Peyer's patch (tissue), 4 donors: ENCODE measurements around the gene DNHD1.

Experiments
- POLR2A ChIP-seq, 2 donors: fragments of 450-650 bp; IDR thresholded peaks; one replicate each; pipeline ENCODE4 v1.5.1; 2017; ENCODE audit warnings: antibody characterized with exemption in 2 of 2, mild to moderate bottlenecking in 2 of 2, moderate library complexity in 2 of 2
- TF ChIP-seq, protein P1 (sequence below), 6 experiments: fragments of 450-650 bp in 4 of 6; fragments of 200-600 bp in 2 of 6; sonication (generic) in 1 of 6; IDR thresholded peaks; one replicate each; pipeline ENCODE4 v1.5.1; 2017 to 2019; ENCODE audit warnings: antibody characterized with exemption in 6 of 6, mild to moderate bottlenecking in 3 of 6, moderate library complexity in 1 of 6

DNA sequence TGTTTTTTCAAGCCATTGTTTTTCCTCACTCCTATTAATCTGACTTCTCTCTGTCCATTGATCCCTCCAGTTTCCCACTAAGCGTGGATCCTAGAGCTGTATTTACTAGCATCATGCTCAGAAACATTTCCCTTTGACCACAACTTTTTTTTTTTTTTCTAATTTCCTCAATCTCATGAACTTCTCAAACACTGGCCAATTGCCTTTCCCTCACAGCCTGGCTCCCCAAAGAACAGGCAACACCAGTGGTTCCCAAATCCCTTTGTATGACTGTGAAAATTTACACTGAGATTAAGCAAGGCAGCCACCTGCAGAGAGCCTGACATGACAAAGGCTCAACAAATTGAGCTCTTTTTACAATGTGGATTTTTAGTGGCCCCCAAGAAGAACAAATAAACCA lies 123.6 kb downstream of the DNHD1 start:
- TF ChIP-seq, protein P1, sequence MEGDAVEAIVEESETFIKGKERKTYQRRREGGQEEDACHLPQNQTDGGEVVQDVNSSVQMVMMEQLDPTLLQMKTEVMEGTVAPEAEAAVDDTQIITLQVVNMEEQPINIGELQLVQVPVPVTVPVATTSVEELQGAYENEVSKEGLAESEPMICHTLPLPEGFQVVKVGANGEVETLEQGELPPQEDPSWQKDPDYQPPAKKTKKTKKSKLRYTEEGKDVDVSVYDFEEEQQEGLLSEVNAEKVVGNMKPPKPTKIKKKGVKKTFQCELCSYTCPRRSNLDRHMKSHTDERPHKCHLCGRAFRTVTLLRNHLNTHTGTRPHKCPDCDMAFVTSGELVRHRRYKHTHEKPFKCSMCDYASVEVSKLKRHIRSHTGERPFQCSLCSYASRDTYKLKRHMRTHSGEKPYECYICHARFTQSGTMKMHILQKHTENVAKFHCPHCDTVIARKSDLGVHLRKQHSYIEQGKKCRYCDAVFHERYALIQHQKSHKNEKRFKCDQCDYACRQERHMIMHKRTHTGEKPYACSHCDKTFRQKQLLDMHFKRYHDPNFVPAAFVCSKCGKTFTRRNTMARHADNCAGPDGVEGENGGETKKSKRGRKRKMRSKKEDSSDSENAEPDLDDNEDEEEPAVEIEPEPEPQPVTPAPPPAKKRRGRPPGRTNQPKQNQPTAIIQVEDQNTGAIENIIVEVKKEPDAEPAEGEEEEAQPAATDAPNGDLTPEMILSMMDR (IDR thresholded peaks at IDR 0.05), result no peak
- TF ChIP-seq POLR2A (IDR thresholded peaks at IDR 0.05), result no peak
